Mesodermal cell (in vitro differentiated cells): ENCODE data around the gene NLRC3.

Source experiments
- H3K27ac ChIP-seq: 2 replicates; pipeline ENCODE4 v1.7.0; 2013; ENCODE audit warnings: mild to moderate bottlenecking, low read depth, low read length, moderate library complexity; ENCODE audit not compliant: severe bottlenecking
- H3K36me3 ChIP-seq: 2 replicates; pipeline ENCODE4 v1.7.1; 2013; ENCODE audit warnings: mild to moderate bottlenecking, low read length, moderate library complexity; ENCODE audit not compliant: control insufficient read depth, insufficient read depth
- H3K4me1 ChIP-seq: one replicate; pipeline ENCODE4 v1.7.1; 2013; ENCODE audit warnings: mild to moderate bottlenecking, low read length; ENCODE audit not compliant: insufficient read depth, control insufficient read depth, poor library complexity, severe bottlenecking
- H3K4me3 ChIP-seq: 2 replicates; pipeline ENCODE4 v1.7.0; 2013; ENCODE audit warnings: low read length, control low read depth, mild to moderate bottlenecking; ENCODE audit not compliant: insufficient read depth, poor library complexity, severe bottlenecking; ENCODE audit errors: extremely low read depth
- H3K9me3 ChIP-seq: 2 replicates; pipeline ENCODE4 v1.7.1; 2013; ENCODE audit warnings: mild to moderate bottlenecking, low read length, moderate library complexity; ENCODE audit not compliant: control insufficient read depth
- WGBS, 2 experiments: methylation state at CpG; one replicate each; pipeline ENCODE4 v1.1.5; 2013; ENCODE audit warnings: missing lambda C conversion rate in 2 of 2; ENCODE audit not compliant: insufficient coverage in 2 of 2; 5-methylcytosine and 5-hydroxymethylcytosine counted together

NLRC3 gene

GRCh38 chr16:3589991-3590701 lies 12.9 kb upstream of the NLRC3 start:
- peaks cover 33% of the 10 kb centered on the region for H3K36me3 ChIP-seq
- peaks cover 7% of the 10 kb centered on the region for H3K4me1 ChIP-seq
- WGBS, 2 experiments: 92 to 97% methylated on average over 22 to 24 of the region's 25 CpGs
- H3K9me3 ChIP-seq: no peaks in the 10 kb centered on the region
- peak overlapping the region; percentile 36 for H3K27ac ChIP-seq
- H3K4me3 ChIP-seq: no peak overlapping the region

- no peak overlapping the region for H3K4me3 ChIP-seq
- no peaks in the 10 kb centered on the region for H3K9me3 ChIP-seq
- peaks cover 37% of the 10 kb centered on the region for H3K36me3 ChIP-seq
- 89 to 93% methylated on average over 26 to 27 of the region's 27 CpGs for WGBS, 2 experiments
- H3K4me1 ChIP-seq: peaks cover 7% of the 10 kb centered on the region
- peak overlapping the region; percentile 36 for H3K27ac ChIP-seq
These were observed 12.3 kb upstream of the NLRC3 start for GRCh38 chr16:3589441-3589921.

- Histone ChIP-seq H3K27ac (no peak overlapping the region), H3K4me1 (peaks cover 7% of the 10 kb centered on the region), H3K9me3 (no peaks in the 10 kb centered on the region), H3K36me3 (peaks cover 40% of the 10 kb centered on the region), H3K4me3 (no peak overlapping the region)
- 94 to 98% methylated on average over 15 to 18 of the region's 22 CpGs for WGBS, 2 experiments
These were observed 11.8 kb upstream of the NLRC3 start for GRCh38 chr16:3589001-3589400.

GRCh38 chr16:3587547-3588110 lies 10.4 kb upstream of the NLRC3 start:
- 86% methylated on average over 12 of the region's 15 CpGs for WGBS, 2 experiments
- no peak overlapping the region for H3K27ac ChIP-seq
- H3K4me3 ChIP-seq: no peak overlapping the region
- H3K9me3 ChIP-seq: no peaks in the 10 kb centered on the region
- H3K4me1 ChIP-seq: peaks cover 7% of the 10 kb centered on the region
- H3K36me3 ChIP-seq: peaks cover 43% of the 10 kb centered on the region

GRCh38 chr16:3584412-3584811 lies 7.2 kb upstream of the NLRC3 start:
- Histone ChIP-seq H3K9me3 (no peaks in the 10 kb centered on the region), H3K27ac (no peak overlapping the region), H3K36me3 (peaks cover 38% of the 10 kb centered on the region), H3K4me3 (no peak overlapping the region), H3K4me1 (peaks cover 5% of the 10 kb centered on the region)
- WGBS, 2 experiments: 93 to 97% methylated on average over 7 to 8 of the region's 8 CpGs

GRCh38 chr16:3583303-3584038 lies 6.3 kb upstream of the NLRC3 start:
- 94 to 97% methylated on average over 10 to 12 of the region's 16 CpGs for WGBS, 2 experiments
- H3K27ac ChIP-seq: no peak overlapping the region
- H3K36me3 ChIP-seq: peaks cover 33% of the 10 kb centered on the region

GRCh38 chr16:3582276-3583165 lies 5.3 kb upstream of the NLRC3 start:
- Histone ChIP-seq H3K4me3 (no peak overlapping the region), H3K27ac (no peak overlapping the region), H3K36me3 (peaks cover 28% of the 10 kb centered on the region), H3K4me1 (peaks cover 6% of the 10 kb centered on the region), H3K9me3 (no peaks in the 10 kb centered on the region)
- WGBS, 2 experiments: 92 to 95% methylated on average over 29 to 31 of the region's 36 CpGs

More at GRCh38 chr16:3583303-3584038, 6.3 kb upstream of the NLRC3 start:
- Histone ChIP-seq H3K4me1 (peaks cover 6% of the 10 kb centered on the region), H3K9me3 (no peaks in the 10 kb centered on the region), H3K4me3 (no peak overlapping the region)

- Histone ChIP-seq H3K36me3 (peaks cover 25% of the 10 kb centered on the region), H3K27ac (no peak overlapping the region), H3K4me3 (no peak overlapping the region), H3K9me3 (no peaks in the 10 kb centered on the region), H3K4me1 (peaks cover 6% of the 10 kb centered on the region)
- 95 to 97% methylated on average over 10 of the region's 10 CpGs for WGBS, 2 experiments
These were observed 4.2 kb upstream of the NLRC3 start for GRCh38 chr16:3581392-3581791.

- peaks cover 25% of the 10 kb centered on the region for H3K36me3 ChIP-seq
- no peaks in the 10 kb centered on the region for H3K9me3 ChIP-seq
- H3K4me3 ChIP-seq: no peak overlapping the region
- peaks cover 6% of the 10 kb centered on the region for H3K4me1 ChIP-seq
- H3K27ac ChIP-seq: no peak overlapping the region
- 88 to 94% methylated on average over 3 of the region's 8 CpGs for WGBS, 2 experiments
These were observed 3.5 kb upstream of the NLRC3 start for GRCh38 chr16:3580686-3581085.

- Histone ChIP-seq H3K27ac (no peak overlapping the region), H3K36me3 (peaks cover 25% of the 10 kb centered on the region), H3K9me3 (no peaks in the 10 kb centered on the region), H3K4me1 (peaks cover 6% of the 10 kb centered on the region), H3K4me3 (no peak overlapping the region)
- 96 to 97% methylated on average over 8 to 11 of the region's 11 CpGs for whole genome bisulfite sequencing, 2 experiments
These were observed 3.0 kb upstream of the NLRC3 start for GRCh38 chr16:3580251-3580651.
